Motor neuron (in vitro differentiated cells): ENCODE results near the gene SPATA31A3. TPM values are rescaled to one million over a fixed set of nuclear protein-coding genes. Genes with fewer than 3 reads are reported as not detected.
"Not testable (repeated sequence)": the region's sequence is repeated elsewhere in the genome, so short reads cannot be mapped to it uniquely, and the experiment has no call there.

Experiments used
- ATAC-seq, 8 experiments: fragments of 200-7000 bp; cut with Tn5 transposase; replicated peaks in 6 of 8; 2 replicates each; pipeline ENCODE4 v1.8.0; 2021; ENCODE audit warnings: mild to moderate bottlenecking in 8 of 8, moderate library complexity in 8 of 8
- H3K27ac ChIP-seq, 2 donors: fragments of 250-450 bp; sonication (Bioruptor Pico); 2 replicates each; pipeline ENCODE4 v1.9.0; 2021; ENCODE audit warnings: antibody characterized with exemption in 2 of 2, mild to moderate bottlenecking in 2 of 2, moderate library complexity in 1 of 2
- H3K4me1 ChIP-seq, 2 donors: fragments of 250-450 bp; sonication (Bioruptor Pico); replicated peaks in 1 of 2; 2 replicates each; pipeline ENCODE4 v1.6.1; 2021; ENCODE audit warnings: antibody characterized with exemption in 2 of 2, mild to moderate bottlenecking in 2 of 2, moderate library complexity in 1 of 2
- H3K4me3 ChIP-seq, 5 donors: fragments of 250-450 bp; sonication (Bioruptor Pico); 2 replicates each; pipeline ENCODE4 v1.9.0; 2021; ENCODE audit warnings: antibody characterized with exemption in 5 of 5, mild to moderate bottlenecking in 5 of 5, moderate library complexity in 4 of 5
- WGBS, 10 experiments: fragments of 450-650 bp; shearing (Covaris generic); methylation state at CpG; one replicate each; pipeline ENCODE4 v1.0.0; 2022; 5-methylcytosine and 5-hydroxymethylcytosine counted together
- in situ Hi-C, 9 experiments: fragments of 400-800 bp; cut with MboI; loops; one replicate each; pipeline ENCODE4 v1.15.0; 2021; ENCODE audit warnings: low sequenced_read_pairs in 9 of 9, low pct_unique_long_range_greater_than_20kb in 2 of 9; ENCODE audit not compliant: unreplicated experiment in 9 of 9
- total RNA-seq, 8 experiments: library from RNA; unstranded; fragments of 300-600 nt; gene quantifications; 2 replicates each; pipeline versions ENCODE4 v1.2.3 to v1.2.4, GENCODE V29; 2022

SPATA31A3 gene
- total RNA-seq = under 1 TPM in 5 of 8 experiments, not detected in 3; 0.05 to 0.81 (median 0.22) TPM

GRCh38 chr9:66992450-66992849 lies at the start of gene SPATA31A3:
Gene SPATA31A3 (minus strand): TSS chr9:66992550. CDS start chr9:66992521, 29 bp downstream.
- no CpG with 5 or more reads among the region's 7 CpGs for WGBS, 10 experiments
- H3K4me1 ChIP-seq, H3K4me3 ChIP-seq, H3K27ac ChIP-seq, ATAC-seq, in situ Hi-C loops: not testable (repeated sequence)

GRCh38 chr9:66952576-66952975 lies 39.8 kb downstream of the SPATA31A3 start:
- ATAC-seq, in situ Hi-C loops: not testable (repeated sequence)
- WGBS, 10 experiments = no CpG with 5 or more reads among the region's 11 CpGs

GRCh38 chr9:66942400-66943155 lies 49.8 kb downstream of the SPATA31A3 start:
- H3K4me3 ChIP-seq, H3K27ac ChIP-seq, in situ Hi-C loops, H3K4me1 ChIP-seq: not testable (repeated sequence)
- ATAC-seq = peak in 4 of 8 experiments; percentile 21 to 45 (median 34)
- WGBS, 10 experiments = 0% methylated on average over 1 of the region's 5 CpGs; no CpG with 5 or more reads in 9 of the 10 experiments

More at GRCh38 chr9:66952576-66952975, 39.8 kb downstream of the SPATA31A3 start:
- not testable (repeated sequence) for H3K27ac ChIP-seq, H3K4me3 ChIP-seq, H3K4me1 ChIP-seq

GRCh38 chr9:66939878-66940830 lies 52.2 kb downstream of the SPATA31A3 start:
- in situ Hi-C loops, H3K27ac ChIP-seq, H3K4me1 ChIP-seq, H3K4me3 ChIP-seq: not testable (repeated sequence)
- ATAC-seq = peak in 1 of 8 experiments; percentile 16
- WGBS, 10 experiments = no CpG with 5 or more reads among the region's 2 CpGs

GRCh38 chr9:66938322-66938721 lies 54.0 kb downstream of the SPATA31A3 start:
- in situ Hi-C loops, H3K4me3 ChIP-seq, H3K4me1 ChIP-seq, H3K27ac ChIP-seq, ATAC-seq: not testable (repeated sequence)
- 7 to 100% (median 78%) methylated on average over 1 to 4 of the region's 5 CpGs; no CpG with 5 or more reads in 3 of the 10 experiments for WGBS, 10 experiments

GRCh38 chr9:66937662-66938061 lies 54.7 kb downstream of the SPATA31A3 start:
- peak in 3 of 8 experiments; percentile 27 to 42 (median 39) for ATAC-seq
- 33% methylated on average over 1 of the region's 3 CpGs; no CpG with 5 or more reads in 9 of the 10 experiments for WGBS, 10 experiments
- H3K4me3 ChIP-seq, H3K4me1 ChIP-seq, in situ Hi-C loops, H3K27ac ChIP-seq: not testable (repeated sequence)

Other genes with a start within 250 kb of the SPATA31A3 start
- gene ZNF658, start 91.8 kb downstream of the SPATA31A3 start, total RNA-seq = 10 to 100 TPM in 1 of 8 experiments, 1 to 10 TPM in 7; 3.4 to 12.7 (median 6.7) TPM